ENCODE results near the gene LPIN2. TPM values are rescaled to one million over a fixed set of nuclear protein-coding genes. Genes with fewer than 3 reads are reported as not detected.

The LPIN2 gene
- total RNA-seq, 4 donors from 2014 or later: 4.9 to 9.1 (median 8.2) TPM

GRCh38 chr18:3014503-3015203, 1.7 kb upstream of the LPIN2 start:
- TF ChIP-seq CTCF (IDR thresholded peaks at IDR 0.05 in 4 of 5, conservative IDR thresholded peaks at IDR 0.05 in 1 of 5): no peak
- peaks cover 0 to 6% of the 10 kb centered on the region in 2 donors for H3K4me1 ChIP-seq
- intact Hi-C loops (cut with DNase I; ENCODE audit: low total_unique reads): loop anchor here (5.0 kb wide), 1 partner anchor 248 kb away; the partner anchor contains the start of gene MYL12B
- DNase-seq (no peak), ATAC-seq (no peak)
- in situ Hi-C loops (cut with MboI; ENCODE audit: low sequenced_read_pairs in 4 of 4): loop anchor here in 2 of 4 donors (10.0 to 25.0 kb wide), 3 partner anchors 60 to 230 kb away; partner anchors contain the start of gene MYL12A (in 1 of the 2)
- H3K27me3 ChIP-seq: no peaks in the 10 kb centered on the region
- H3K4me3 ChIP-seq: peak overlapping the region in 1 of 4 donors; percentile 65
- no peaks in the 10 kb centered on the region for H3K9me3 ChIP-seq
- H3K27ac ChIP-seq: peak overlapping the region; percentile 16 to 69 (median 35)
- no peaks in the 10 kb centered on the region for H3K36me3 ChIP-seq

GRCh38 chr18:3012136-3013023, 564 bp downstream of the LPIN2 start:
- H3K4me1 ChIP-seq: peaks cover 0 to 6% of the 10 kb centered on the region in 2 donors
- H3K9me3 ChIP-seq: no peaks in the 10 kb centered on the region
- TF ChIP-seq CTCF (IDR thresholded peaks at IDR 0.05 in 4 of 5, conservative IDR thresholded peaks at IDR 0.05 in 1 of 5) (no peak), POLR2A (IDR thresholded peaks at IDR 0.05) (no peak)
- DNase-seq: no peak
- H3K36me3 ChIP-seq: no peaks in the 10 kb centered on the region
- peak; percentile 52 to 53 for ATAC-seq
- intact Hi-C loops (cut with DNase I; ENCODE audit: low total_unique reads) (loop anchor here (1.0 to 5.0 kb wide), 4 partner anchors 50 to 439 kb away; partner anchors contain the start of genes MYL12A and MYL12B), in situ Hi-C loops (cut with MboI; ENCODE audit: low sequenced_read_pairs in 4 of 4) (loop anchor here in 2 of 4 donors (10.0 to 25.0 kb wide), 3 partner anchors 58 to 232 kb away; partner anchors contain the start of gene MYL12A (in 1 of the 2))
- peak overlapping the region; percentile 62 to 80 (median 70) for H3K4me3 ChIP-seq
- no peaks in the 10 kb centered on the region for H3K27me3 ChIP-seq
- peak overlapping the region; percentile 53 to 94 (median 78) for H3K27ac ChIP-seq

GRCh38 chr18:3010086-3010485, 2.9 kb downstream of the LPIN2 start:
- no peak overlapping the region for H3K27ac ChIP-seq
- DNase-seq (no peak), ATAC-seq (no peak)
- no peaks in the 10 kb centered on the region for H3K27me3 ChIP-seq
- H3K4me1 ChIP-seq: peaks cover 0 to 6% of the 10 kb centered on the region in 2 donors
- in situ Hi-C loops (cut with MboI; ENCODE audit: low sequenced_read_pairs in 4 of 4): loop anchor here in 2 of 4 donors (10.0 to 25.0 kb wide), 3 partner anchors 55 to 235 kb away; partner anchors contain the start of gene MYL12A (in 1 of the 2)
- H3K9me3 ChIP-seq: no peaks in the 10 kb centered on the region
- no peaks in the 10 kb centered on the region for H3K36me3 ChIP-seq
- TF ChIP-seq POLR2A (IDR thresholded peaks at IDR 0.05): no peak
- no peak for TF ChIP-seq CTCF (IDR thresholded peaks at IDR 0.05 in 4 of 5, conservative IDR thresholded peaks at IDR 0.05 in 1 of 5)
- no peak overlapping the region for H3K4me3 ChIP-seq
- intact Hi-C loops (cut with DNase I; ENCODE audit: low total_unique reads): loop anchor here (5.0 kb wide), 1 partner anchor 252 kb away; the partner anchor contains the start of gene MYL12B

GRCh38 chr18:3008541-3008940, 4.4 kb downstream of the LPIN2 start:
- Histone ChIP-seq H3K27me3 (no peaks in the 10 kb centered on the region), H3K36me3 (no peaks in the 10 kb centered on the region), H3K9me3 (no peaks in the 10 kb centered on the region), H3K4me3 (no peak overlapping the region), H3K4me1 (peaks cover 0 to 6% of the 10 kb centered on the region in 2 donors), H3K27ac (no peak overlapping the region)
- in situ Hi-C loops (cut with MboI; ENCODE audit: low sequenced_read_pairs in 4 of 4): loop anchor here in 1 of 4 donors (25.0 kb wide), 1 partner anchor 104 kb away; no protein-coding TSS in a partner anchor
- intact Hi-C loops (cut with DNase I; ENCODE audit: low total_unique reads): no loop called here
- TF ChIP-seq POLR2A (IDR thresholded peaks at IDR 0.05) (no peak), CTCF (IDR thresholded peaks at IDR 0.05 in 4 of 5, conservative IDR thresholded peaks at IDR 0.05 in 1 of 5) (no peak)
- DNase-seq: no peak
- no peak for ATAC-seq

All from gastrocnemius medialis (tissue), 4 donors.